CD14-positive monocyte (primary cell): ENCODE measurements around the gene ICA1L. TPM values are rescaled to one million over a fixed set of nuclear protein-coding genes. Genes with fewer than 3 reads are reported as not detected.
A peak's percentile ranks its signal among the peaks of the same experiment; 100 is the strongest.

Experiments used
- DNase-seq, 3 donors: peaks; one replicate each; pipeline ENCODE4 v3.0.0-alpha.2; 2011 to 2022
- H2AFZ ChIP-seq: 2 replicates; pipeline ENCODE4 v1.6.0; 2012; ENCODE audit warnings: mild to moderate bottlenecking, low read depth, low read length, inconsistent platforms; ENCODE audit not compliant: insufficient read depth, poor library complexity, severe bottlenecking
- H3K27ac ChIP-seq, 2 donors: 1 replicate in 1 of 2; 2 replicates in 1 of 2; pipeline ENCODE4 v1.5.1; 2012 to 2013; ENCODE audit warnings: low read length in 2 of 2, control low read depth in 1 of 2, inconsistent platforms in 1 of 2, low read depth in 1 of 2, mild to moderate bottlenecking in 1 of 2
- H3K27me3 ChIP-seq, 2 donors: one replicate each; pipeline versions ENCODE4 v1.6.0 to v1.6.1; 2011 to 2013; ENCODE audit warnings: low read length in 2 of 2; ENCODE audit not compliant: control insufficient read depth in 2 of 2, insufficient read depth in 2 of 2
- H3K36me3 ChIP-seq, 2 donors: replicated peaks in 1 of 2; 1 replicate in 1 of 2; 2 replicates in 1 of 2; pipeline versions ENCODE4 v1.5.1 to v1.6.1; 2012 to 2013; ENCODE audit warnings: low read length in 2 of 2, control low read depth in 1 of 2, inconsistent platforms in 1 of 2, mild to moderate bottlenecking in 1 of 2; ENCODE audit not compliant: insufficient read depth in 2 of 2, control insufficient read depth in 1 of 2
- H3K4me1 ChIP-seq, 2 donors: 1 replicate in 1 of 2; 2 replicates in 1 of 2; pipeline versions ENCODE4 v1.5.1 to v1.6.1; 2012 to 2013; ENCODE audit warnings: low read length in 2 of 2, control low read depth in 1 of 2, inconsistent platforms in 1 of 2, mild to moderate bottlenecking in 1 of 2, moderate library complexity in 1 of 2; ENCODE audit not compliant: insufficient read depth in 2 of 2, control insufficient read depth in 1 of 2
- H3K4me2 ChIP-seq: replicated peaks from 2 replicates; pipeline ENCODE3; 2012; ENCODE audit warnings: low read length, moderate library complexity, mild to moderate bottlenecking; ENCODE audit not compliant: poor library complexity, severe bottlenecking; ENCODE audit errors: extremely low read depth
- H3K4me3 ChIP-seq, 3 experiments: fragments of 200-600 bp in 1 of 3; sonication (generic) in 1 of 3; replicated peaks in 1 of 3; 1 replicate in 2 of 3; 2 replicates in 1 of 3; pipeline ENCODE4 v1.5.1; 2011 to 2013; ENCODE audit warnings: low read length in 3 of 3, mild to moderate bottlenecking in 3 of 3, control low read depth in 2 of 3, low read depth in 2 of 3, inconsistent platforms in 1 of 3, moderate library complexity in 1 of 3
- H3K79me2 ChIP-seq: 2 replicates; pipeline ENCODE4 v1.6.0; 2012; ENCODE audit warnings: mild to moderate bottlenecking, control low read depth, inconsistent platforms, low read length, moderate library complexity; ENCODE audit not compliant: insufficient read depth
- H3K9ac ChIP-seq: 2 replicates; pipeline ENCODE4 v1.6.0; 2017; ENCODE audit warnings: low read length, mild to moderate bottlenecking; ENCODE audit not compliant: insufficient read depth, poor library complexity, severe bottlenecking
- H3K9me3 ChIP-seq, 2 donors: replicated peaks in 1 of 2; 1 replicate in 1 of 2; 2 replicates in 1 of 2; pipeline versions ENCODE4 v1.5.1 to v1.6.1; 2012 to 2013; ENCODE audit warnings: low read length in 2 of 2, control low read depth in 1 of 2; ENCODE audit not compliant: control insufficient read depth in 1 of 2, insufficient read depth in 1 of 2
- H4K20me1 ChIP-seq: 2 replicates; pipeline ENCODE4 v1.6.0; 2012; ENCODE audit warnings: mild to moderate bottlenecking, low read length, control low read depth, moderate library complexity; ENCODE audit not compliant: insufficient read depth
- H3K27ac Mint-ChIP-seq, 7 donors: one replicate each; pipeline ENCODE4 v1.8.0; 2020; ENCODE audit warnings: mild to moderate bottlenecking in 7 of 7, mixed read lengths in 7 of 7, moderate library complexity in 6 of 7, inconsistent platforms in 2 of 7
- H3K27me3 Mint-ChIP-seq, 3 donors: one replicate each; pipeline ENCODE4 v1.8.0; 2021 to 2022; ENCODE audit warnings: low read depth in 3 of 3, mild to moderate bottlenecking in 3 of 3, mixed read lengths in 3 of 3, moderate library complexity in 3 of 3, inconsistent platforms in 1 of 3
- H3K36me3 Mint-ChIP-seq, 2 donors: one replicate each; pipeline ENCODE4 v1.8.0; 2020; ENCODE audit warnings: mixed read lengths in 2 of 2, inconsistent platforms in 1 of 2, mild to moderate bottlenecking in 1 of 2
- H3K4me1 Mint-ChIP-seq: one replicate; pipeline ENCODE4 v1.8.0; 2020; ENCODE audit warnings: mild to moderate bottlenecking, mixed read lengths
- H3K4me3 Mint-ChIP-seq, 2 donors: one replicate each; pipeline ENCODE4 v1.8.0; 2020; ENCODE audit warnings: mild to moderate bottlenecking in 2 of 2, mixed read lengths in 2 of 2, moderate library complexity in 1 of 2
- H3K9me3 Mint-ChIP-seq, 7 donors: one replicate each; pipeline ENCODE4 v1.8.0; 2020 to 2022; ENCODE audit warnings: mixed read lengths in 7 of 7, mild to moderate bottlenecking in 6 of 7, moderate library complexity in 6 of 7, inconsistent platforms in 2 of 7
- WGBS: methylation state at CpG from one replicate; pipeline ENCODE4 v1.1.5; 2013; ENCODE audit warnings: missing lambda C conversion rate; ENCODE audit not compliant: insufficient coverage; 5-methylcytosine and 5-hydroxymethylcytosine counted together
- intact Hi-C, 2 donors: fragments of 100-400 bp; cut with micrococcal nuclease; formaldehyde crosslinking; loops; one replicate each; pipeline versions ENCODE4 v1.15.0 to v1.15.1; 2023
- polyA plus RNA-seq, 3 donors: library from polyadenylated mRNA; depleted of rRNA in 1 of 3; unstranded in 2 of 3; stranded (reverse) in 1 of 3; fragments of 300-500 nt in 2 of 3; fragments of >200 nt in 1 of 3; fragmentation: Illumina TruSeq in 2 of 3; gene quantifications; 1 replicate in 2 of 3; 2 replicates in 1 of 3; pipeline ENCODE4 v1.2.3, GENCODE V29; 2012 to 2021
- TF ChIP-seq, protein P1 (sequence below): fragments of 200-600 bp; IDR thresholded peaks from one replicate; pipeline ENCODE4 v1.8.0; 2022; ENCODE audit warnings: antibody characterized with exemption, mild to moderate bottlenecking

Gene ICA1L
- polyA plus RNA-seq, 3 donors: 0.17 to 0.85 (median 0.57) TPM

DNA sequence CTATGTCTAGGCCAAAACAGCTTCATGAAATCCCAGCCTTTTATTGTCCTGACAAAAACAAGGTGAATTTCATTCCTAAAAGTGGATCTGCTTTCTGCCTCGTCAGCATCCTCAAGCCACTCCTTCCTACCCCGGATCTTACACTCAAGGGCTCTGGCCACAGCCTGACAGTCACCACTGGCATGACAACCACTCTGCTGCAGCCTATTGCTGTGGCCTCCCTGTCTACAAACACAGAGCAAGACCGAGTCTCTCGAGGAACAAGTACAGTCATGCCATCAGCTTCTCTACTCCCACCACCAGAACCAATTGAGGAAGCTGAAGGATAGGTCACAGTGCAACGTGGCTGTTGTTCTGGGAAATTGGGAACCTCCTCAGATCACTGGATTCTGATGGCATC lies 106.1 kb downstream of the ICA1L start:
- peaks cover 11 to 40% of the 10 kb centered on the region in 2 donors for H3K36me3 ChIP-seq
- H3K4me3 ChIP-seq: no peak overlapping the region
- no peak overlapping the region for H2AFZ ChIP-seq
- Mint-ChIP-seq H3K27me3 (no peaks in the 10 kb centered on the region), H3K4me1 (peaks cover 11% of the 10 kb centered on the region), H3K27ac (peak overlapping the region in 2 of 7 donors; percentile 24 to 35), H3K9me3 (no peaks in the 10 kb centered on the region), H3K4me3 (no peak overlapping the region), H3K36me3 (peaks cover 29 to 48% of the 10 kb centered on the region in 2 donors)
- intact Hi-C loops: no loop called here
- no peaks in the 10 kb centered on the region for H3K27me3 ChIP-seq
- H3K79me2 ChIP-seq: no peaks in the 10 kb centered on the region
- no peak for DNase-seq
- WGBS: 94% methylated on average over 3 of the region's 5 CpGs
- no peak overlapping the region for H3K27ac ChIP-seq
- H3K9ac ChIP-seq: no peak overlapping the region
- H3K4me1 ChIP-seq: no peaks in the 10 kb centered on the region
- H3K4me2 ChIP-seq: no peak overlapping the region
- no peaks in the 10 kb centered on the region for H4K20me1 ChIP-seq
- H3K9me3 ChIP-seq: no peaks in the 10 kb centered on the region
- TF ChIP-seq, protein P1, sequence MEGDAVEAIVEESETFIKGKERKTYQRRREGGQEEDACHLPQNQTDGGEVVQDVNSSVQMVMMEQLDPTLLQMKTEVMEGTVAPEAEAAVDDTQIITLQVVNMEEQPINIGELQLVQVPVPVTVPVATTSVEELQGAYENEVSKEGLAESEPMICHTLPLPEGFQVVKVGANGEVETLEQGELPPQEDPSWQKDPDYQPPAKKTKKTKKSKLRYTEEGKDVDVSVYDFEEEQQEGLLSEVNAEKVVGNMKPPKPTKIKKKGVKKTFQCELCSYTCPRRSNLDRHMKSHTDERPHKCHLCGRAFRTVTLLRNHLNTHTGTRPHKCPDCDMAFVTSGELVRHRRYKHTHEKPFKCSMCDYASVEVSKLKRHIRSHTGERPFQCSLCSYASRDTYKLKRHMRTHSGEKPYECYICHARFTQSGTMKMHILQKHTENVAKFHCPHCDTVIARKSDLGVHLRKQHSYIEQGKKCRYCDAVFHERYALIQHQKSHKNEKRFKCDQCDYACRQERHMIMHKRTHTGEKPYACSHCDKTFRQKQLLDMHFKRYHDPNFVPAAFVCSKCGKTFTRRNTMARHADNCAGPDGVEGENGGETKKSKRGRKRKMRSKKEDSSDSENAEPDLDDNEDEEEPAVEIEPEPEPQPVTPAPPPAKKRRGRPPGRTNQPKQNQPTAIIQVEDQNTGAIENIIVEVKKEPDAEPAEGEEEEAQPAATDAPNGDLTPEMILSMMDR: no peak

DNA sequence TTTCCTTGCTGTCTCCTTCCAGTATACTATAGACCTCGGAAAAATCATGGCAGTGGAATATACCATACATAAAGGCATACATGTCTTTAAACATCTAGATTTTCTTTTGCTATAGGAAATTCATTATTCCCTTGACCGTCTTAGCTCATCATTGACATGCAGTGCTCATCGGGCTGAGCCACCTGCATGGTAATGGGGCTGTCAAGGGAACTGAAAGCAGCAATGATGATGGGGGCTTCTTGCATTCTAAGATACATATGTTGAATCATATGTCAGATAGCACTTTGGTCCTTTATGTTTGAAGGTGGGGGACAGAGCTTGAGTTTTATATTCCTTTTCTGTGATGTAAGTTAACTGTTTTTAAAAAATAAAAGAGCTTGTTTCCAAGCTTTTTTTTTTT lies 106.6 kb downstream of the ICA1L start:
- Histone ChIP-seq H3K9me3 (no peaks in the 10 kb centered on the region), H3K4me2 (no peak overlapping the region), H3K79me2 (no peaks in the 10 kb centered on the region), H3K36me3 (peaks cover 12 to 43% of the 10 kb centered on the region in 2 donors), H2AFZ (no peak overlapping the region), H3K4me1 (no peaks in the 10 kb centered on the region), H3K9ac (no peak overlapping the region), H3K27ac (no peak overlapping the region), H3K27me3 (no peaks in the 10 kb centered on the region), H3K4me3 (no peak overlapping the region), H4K20me1 (no peaks in the 10 kb centered on the region)
- no peaks in the 10 kb centered on the region for H3K9me3 Mint-ChIP-seq
- H3K27me3 Mint-ChIP-seq: no peaks in the 10 kb centered on the region
- H3K27ac Mint-ChIP-seq: no peak overlapping the region
- peaks cover 31 to 51% of the 10 kb centered on the region in 2 donors for H3K36me3 Mint-ChIP-seq
- WGBS: no CpG with 5 or more reads among the region's 3 CpGs
- intact Hi-C loops: no loop called here
- peaks cover 11% of the 10 kb centered on the region for H3K4me1 Mint-ChIP-seq
- TF ChIP-seq, protein P1: no peak
- no peak for DNase-seq
- no peak overlapping the region for H3K4me3 Mint-ChIP-seq
